ENCODE results near the gene NKX1-1. TPM values are rescaled to one million over a fixed set of nuclear protein-coding genes. Genes with fewer than 3 reads are reported as not detected.

Gene NKX1-1
- total and polyA plus RNA-seq, 9 of the 15 experiments (the other 6 are each of a cell fraction or from before 2014, with no cell fraction given): not detected

- TF ChIP-seq NR4A1 (CRISPR knock-in tag; IDR thresholded peaks at IDR 0.05) (no peak), NR4A1 (tag; IDR thresholded peaks at IDR 0.05) (no peak), CREM (IDR thresholded peaks at IDR 0.05; ENCODE audit: low read depth) (no peak), ZNF57 (CRISPR knock-in tag; IDR thresholded peaks at IDR 0.05) (no peak), POLR2AphosphoS2 (IDR thresholded peaks at IDR 0.05; ENCODE audit: low read length) (no peak), COPS2 (conservative IDR thresholded peaks at IDR 0.05) (no peak), SAFB2 (IDR thresholded peaks at IDR 0.05; ENCODE audit: borderline replicate concordance, low read depth, low read length, severe bottlenecking) (no peak), HDAC3 (IDR thresholded peaks at IDR 0.05; ENCODE audit: borderline replicate concordance, partially characterized antibody) (no peak)
- TF ChIP-seq, protein P1, sequence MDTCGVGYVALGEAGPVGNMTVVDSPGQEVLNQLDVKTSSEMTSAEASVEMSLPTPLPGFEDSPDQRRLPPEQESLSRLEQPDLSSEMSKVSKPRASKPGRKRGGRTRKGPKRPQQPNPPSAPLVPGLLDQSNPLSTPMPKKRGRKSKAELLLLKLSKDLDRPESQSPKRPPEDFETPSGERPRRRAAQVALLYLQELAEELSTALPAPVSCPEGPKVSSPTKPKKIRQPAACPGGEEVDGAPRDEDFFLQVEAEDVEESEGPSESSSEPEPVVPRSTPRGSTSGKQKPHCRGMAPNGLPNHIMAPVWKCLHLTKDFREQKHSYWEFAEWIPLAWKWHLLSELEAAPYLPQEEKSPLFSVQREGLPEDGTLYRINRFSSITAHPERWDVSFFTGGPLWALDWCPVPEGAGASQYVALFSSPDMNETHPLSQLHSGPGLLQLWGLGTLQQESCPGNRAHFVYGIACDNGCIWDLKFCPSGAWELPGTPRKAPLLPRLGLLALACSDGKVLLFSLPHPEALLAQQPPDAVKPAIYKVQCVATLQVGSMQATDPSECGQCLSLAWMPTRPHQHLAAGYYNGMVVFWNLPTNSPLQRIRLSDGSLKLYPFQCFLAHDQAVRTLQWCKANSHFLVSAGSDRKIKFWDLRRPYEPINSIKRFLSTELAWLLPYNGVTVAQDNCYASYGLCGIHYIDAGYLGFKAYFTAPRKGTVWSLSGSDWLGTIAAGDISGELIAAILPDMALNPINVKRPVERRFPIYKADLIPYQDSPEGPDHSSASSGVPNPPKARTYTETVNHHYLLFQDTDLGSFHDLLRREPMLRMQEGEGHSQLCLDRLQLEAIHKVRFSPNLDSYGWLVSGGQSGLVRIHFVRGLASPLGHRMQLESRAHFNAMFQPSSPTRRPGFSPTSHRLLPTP (IDR thresholded peaks at IDR 0.05; ENCODE audit: borderline replicate concordance, extremely low read depth, insufficient read length): no peak
These were observed 30.4 kb downstream of the NKX1-1 start (continued) for GRCh38 chr4:1375761-1376322.

All from K562 (cell line).